Panc1 (cell line): ENCODE data around the gene LRATD1.

Source experiments
- POLR2AphosphoS5 ChIP-seq: IDR thresholded peaks from 2 replicates; pipeline ENCODE4 v1.6.1; 2012; ENCODE audit warnings: mild to moderate bottlenecking, low read depth, low read length, moderate library complexity
- SIN3A ChIP-seq: IDR thresholded peaks from 2 replicates; pipeline ENCODE4 v1.6.1; 2012; ENCODE audit warnings: low read depth, mild to moderate bottlenecking, low read length, moderate library complexity, borderline replicate concordance; ENCODE audit not compliant: insufficient read depth
- TCF7L2 ChIP-seq: IDR thresholded peaks from 2 replicates; pipeline ENCODE4 v1.6.1; 2011; ENCODE audit warnings: mild to moderate bottlenecking, low read depth, low read length, inconsistent platforms
- TF ChIP-seq, protein P1 (sequence below): fragments of 450-650 bp; IDR thresholded peaks from 2 replicates; pipeline ENCODE4 v1.5.1; 2017; ENCODE audit warnings: mild to moderate bottlenecking
- TF ChIP-seq, protein P2 (sequence below), 2 experiments: IDR thresholded peaks; 2 replicates each; pipeline ENCODE4 v1.6.1; 2011 to 2012; ENCODE audit warnings: low read depth in 2 of 2, control low read depth in 1 of 2, low read length in 1 of 2, mild to moderate bottlenecking in 1 of 2, moderate library complexity in 1 of 2; ENCODE audit not compliant: insufficient read depth in 1 of 2

DNA sequence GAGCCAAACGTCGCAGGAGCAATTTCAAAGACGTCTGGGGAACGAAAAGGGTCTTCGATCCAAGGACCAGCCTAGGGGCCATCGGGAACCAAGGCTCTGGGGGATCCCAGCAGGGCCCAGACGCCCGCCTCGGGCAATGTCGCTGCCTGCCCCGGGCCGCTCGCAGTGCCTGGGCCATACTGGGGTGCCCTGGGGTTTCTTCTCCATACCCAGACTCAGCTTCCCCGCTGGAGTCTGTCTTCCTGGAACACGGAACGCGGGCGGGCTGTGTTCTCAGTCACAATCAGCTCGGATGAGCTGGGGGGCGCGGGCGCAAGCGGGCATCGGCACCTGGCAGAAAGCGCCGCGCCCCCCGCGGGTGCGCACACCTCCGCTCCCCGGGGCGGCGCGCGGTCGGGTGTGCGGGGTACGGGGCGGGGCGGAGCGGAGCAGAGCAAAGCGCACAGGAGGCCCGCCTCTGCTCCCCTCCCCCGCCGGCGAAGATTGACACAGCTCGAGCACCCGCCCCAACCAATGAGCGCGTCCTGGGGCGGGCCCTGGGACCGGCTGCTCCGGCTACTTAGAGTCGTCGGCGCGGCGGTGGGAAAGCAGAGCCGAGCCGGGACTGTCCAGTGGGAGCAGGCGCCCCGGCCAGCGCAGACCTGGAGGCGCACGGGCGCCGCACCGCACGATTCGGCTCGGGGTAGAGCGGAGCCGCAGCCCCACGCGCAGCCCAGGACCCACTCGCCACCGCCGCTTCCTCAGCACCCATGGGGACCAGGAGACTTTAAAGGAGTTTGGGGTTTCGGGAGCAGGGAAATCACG lies at the start of gene LRATD1:
- TF ChIP-seq, protein P1, sequence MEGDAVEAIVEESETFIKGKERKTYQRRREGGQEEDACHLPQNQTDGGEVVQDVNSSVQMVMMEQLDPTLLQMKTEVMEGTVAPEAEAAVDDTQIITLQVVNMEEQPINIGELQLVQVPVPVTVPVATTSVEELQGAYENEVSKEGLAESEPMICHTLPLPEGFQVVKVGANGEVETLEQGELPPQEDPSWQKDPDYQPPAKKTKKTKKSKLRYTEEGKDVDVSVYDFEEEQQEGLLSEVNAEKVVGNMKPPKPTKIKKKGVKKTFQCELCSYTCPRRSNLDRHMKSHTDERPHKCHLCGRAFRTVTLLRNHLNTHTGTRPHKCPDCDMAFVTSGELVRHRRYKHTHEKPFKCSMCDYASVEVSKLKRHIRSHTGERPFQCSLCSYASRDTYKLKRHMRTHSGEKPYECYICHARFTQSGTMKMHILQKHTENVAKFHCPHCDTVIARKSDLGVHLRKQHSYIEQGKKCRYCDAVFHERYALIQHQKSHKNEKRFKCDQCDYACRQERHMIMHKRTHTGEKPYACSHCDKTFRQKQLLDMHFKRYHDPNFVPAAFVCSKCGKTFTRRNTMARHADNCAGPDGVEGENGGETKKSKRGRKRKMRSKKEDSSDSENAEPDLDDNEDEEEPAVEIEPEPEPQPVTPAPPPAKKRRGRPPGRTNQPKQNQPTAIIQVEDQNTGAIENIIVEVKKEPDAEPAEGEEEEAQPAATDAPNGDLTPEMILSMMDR, result no peak
- TF ChIP-seq POLR2AphosphoS5, result no peak
- TF ChIP-seq, protein P2, sequence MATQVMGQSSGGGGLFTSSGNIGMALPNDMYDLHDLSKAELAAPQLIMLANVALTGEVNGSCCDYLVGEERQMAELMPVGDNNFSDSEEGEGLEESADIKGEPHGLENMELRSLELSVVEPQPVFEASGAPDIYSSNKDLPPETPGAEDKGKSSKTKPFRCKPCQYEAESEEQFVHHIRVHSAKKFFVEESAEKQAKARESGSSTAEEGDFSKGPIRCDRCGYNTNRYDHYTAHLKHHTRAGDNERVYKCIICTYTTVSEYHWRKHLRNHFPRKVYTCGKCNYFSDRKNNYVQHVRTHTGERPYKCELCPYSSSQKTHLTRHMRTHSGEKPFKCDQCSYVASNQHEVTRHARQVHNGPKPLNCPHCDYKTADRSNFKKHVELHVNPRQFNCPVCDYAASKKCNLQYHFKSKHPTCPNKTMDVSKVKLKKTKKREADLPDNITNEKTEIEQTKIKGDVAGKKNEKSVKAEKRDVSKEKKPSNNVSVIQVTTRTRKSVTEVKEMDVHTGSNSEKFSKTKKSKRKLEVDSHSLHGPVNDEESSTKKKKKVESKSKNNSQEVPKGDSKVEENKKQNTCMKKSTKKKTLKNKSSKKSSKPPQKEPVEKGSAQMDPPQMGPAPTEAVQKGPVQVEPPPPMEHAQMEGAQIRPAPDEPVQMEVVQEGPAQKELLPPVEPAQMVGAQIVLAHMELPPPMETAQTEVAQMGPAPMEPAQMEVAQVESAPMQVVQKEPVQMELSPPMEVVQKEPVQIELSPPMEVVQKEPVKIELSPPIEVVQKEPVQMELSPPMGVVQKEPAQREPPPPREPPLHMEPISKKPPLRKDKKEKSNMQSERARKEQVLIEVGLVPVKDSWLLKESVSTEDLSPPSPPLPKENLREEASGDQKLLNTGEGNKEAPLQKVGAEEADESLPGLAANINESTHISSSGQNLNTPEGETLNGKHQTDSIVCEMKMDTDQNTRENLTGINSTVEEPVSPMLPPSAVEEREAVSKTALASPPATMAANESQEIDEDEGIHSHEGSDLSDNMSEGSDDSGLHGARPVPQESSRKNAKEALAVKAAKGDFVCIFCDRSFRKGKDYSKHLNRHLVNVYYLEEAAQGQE (IDR thresholded peaks at IDR 0.05; ENCODE audit: insufficient read depth in 1 of 2, low read depth in 2 of 2, low read length in 1 of 2), result no peak
- TF ChIP-seq SIN3A, result no peak
- no peak for TF ChIP-seq TCF7L2
